GM21619 (cell line): ENCODE results near the gene FUT7.

Source experiments
- ATAC-seq: cut with Tn5 transposase; IDR thresholded peaks from one replicate; pipeline ENCODE4 v1.9.1; 2021; ENCODE audit not compliant: unreplicated experiment

FUT7 gene

GRCh38 chr9:137019891-137020683 lies 11.8 kb downstream of the FUT7 start:
- no peak for ATAC-seq

- no peak for ATAC-seq
Measured at GRCh38 chr9:137018761-137019559, 12.9 kb downstream of the FUT7 start.

- no peak for ATAC-seq
Measured at GRCh38 chr9:137017791-137018497, 13.9 kb downstream of the FUT7 start.

GRCh38 chr9:137017071-137017470 lies 14.8 kb downstream of the FUT7 start:
- ATAC-seq, result no peak

- ATAC-seq, result no peak
Measured at GRCh38 chr9:137016436-137016835, 15.5 kb downstream of the FUT7 start.

- ATAC-seq, result no peak
Measured at GRCh38 chr9:137015976-137016375, 15.9 kb downstream of the FUT7 start.

GRCh38 chr9:137015540-137015930 lies 16.4 kb downstream of the FUT7 start:
- no peak for ATAC-seq

- ATAC-seq, result no peak
Measured at GRCh38 chr9:137014776-137015539, 16.9 kb downstream of the FUT7 start.

GRCh38 chr9:137014166-137014565 lies 17.7 kb downstream of the FUT7 start:
- no peak for ATAC-seq

GRCh38 chr9:137013571-137013940 lies 18.3 kb downstream of the FUT7 start:
- ATAC-seq, result no peak

GRCh38 chr9:137012694-137013570 lies 19.0 kb downstream of the FUT7 start:
- no peak for ATAC-seq

- ATAC-seq, result no peak
Measured at GRCh38 chr9:137011907-137012675, 19.8 kb downstream of the FUT7 start.

- no peak for ATAC-seq
Measured at GRCh38 chr9:137011156-137011555, 20.7 kb downstream of the FUT7 start.

GRCh38 chr9:137009938-137010732 lies 21.8 kb downstream of the FUT7 start:
- no peak for ATAC-seq

- no peak for ATAC-seq
Measured at GRCh38 chr9:137009217-137009616, 22.7 kb downstream of the FUT7 start.

GRCh38 chr9:137008312-137008711 lies 23.6 kb downstream of the FUT7 start:
- ATAC-seq, result no peak

- no peak for ATAC-seq
Measured at GRCh38 chr9:137007816-137008270, 24.0 kb downstream of the FUT7 start.

- ATAC-seq, result no peak
Measured at GRCh38 chr9:137007108-137007815, 24.6 kb downstream of the FUT7 start.
